AG08395 (cell line): Measurements from ENCODE around the gene MBD5.

Experiments
- DNase-seq: peaks from one replicate; pipeline ENCODE4 v3.0.0; 2012; ENCODE audit warnings: mixed read lengths, low spot score

The MBD5 gene

DNA sequence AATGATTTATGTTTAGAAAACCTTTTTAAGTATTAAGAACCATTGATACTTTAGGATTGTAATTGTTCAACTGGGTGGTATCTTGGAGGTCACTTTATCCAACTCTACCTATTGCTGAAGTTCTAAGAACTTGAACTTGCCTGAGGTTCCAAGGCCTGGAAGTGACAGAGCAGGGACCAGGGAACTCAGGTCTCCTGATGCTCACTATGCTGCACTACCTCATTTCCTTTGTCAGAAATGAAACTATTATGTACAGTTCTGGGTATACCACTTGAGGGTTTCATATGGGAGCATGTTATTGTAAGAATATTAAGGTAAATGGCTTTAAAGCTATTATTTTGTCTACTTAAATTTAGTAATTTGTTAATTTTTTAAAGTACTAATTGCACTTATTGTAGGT lies 3.0 kb downstream of the MBD5 start:
- DNase-seq, result no peak

DNA sequence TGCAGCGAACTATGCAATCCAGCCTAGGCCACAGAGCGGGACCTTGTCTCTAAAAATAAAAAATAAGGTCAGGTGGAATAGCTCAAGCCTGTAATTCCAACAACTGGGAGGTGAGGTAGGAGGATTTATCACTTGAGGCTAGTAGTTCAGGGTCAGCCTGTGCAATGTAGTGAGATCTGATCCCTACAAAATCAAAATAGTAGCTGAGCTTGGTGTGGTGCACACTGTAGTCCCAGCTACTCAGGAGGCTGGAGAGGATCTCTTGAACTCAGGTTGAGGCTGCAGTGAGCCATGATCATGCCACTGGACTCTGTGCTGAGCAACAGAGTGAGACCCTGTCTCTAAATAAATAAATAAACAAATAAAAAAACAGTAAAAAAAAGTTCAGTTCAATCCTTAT lies 5.7 kb downstream of the MBD5 start:
- DNase-seq, result no peak

DNA sequence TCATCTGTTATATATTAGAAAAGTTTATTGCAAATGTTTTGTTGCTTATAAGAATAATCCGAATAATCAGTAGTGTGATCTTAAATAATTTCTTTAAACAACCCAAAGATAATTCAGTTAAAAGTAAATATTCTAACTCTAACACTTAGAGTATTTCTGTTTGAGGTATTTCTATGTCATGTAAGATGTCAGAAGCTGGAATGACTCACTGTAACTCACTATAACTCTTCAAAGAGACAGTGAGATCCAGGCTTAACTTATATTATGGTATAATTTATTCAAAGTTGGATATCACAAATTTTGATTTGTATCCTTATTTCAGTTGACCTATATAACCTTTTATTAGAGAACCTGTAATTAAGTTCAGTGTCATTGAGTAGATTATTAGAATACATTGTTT lies 6.9 kb downstream of the MBD5 start:
- no peak for DNase-seq

DNA sequence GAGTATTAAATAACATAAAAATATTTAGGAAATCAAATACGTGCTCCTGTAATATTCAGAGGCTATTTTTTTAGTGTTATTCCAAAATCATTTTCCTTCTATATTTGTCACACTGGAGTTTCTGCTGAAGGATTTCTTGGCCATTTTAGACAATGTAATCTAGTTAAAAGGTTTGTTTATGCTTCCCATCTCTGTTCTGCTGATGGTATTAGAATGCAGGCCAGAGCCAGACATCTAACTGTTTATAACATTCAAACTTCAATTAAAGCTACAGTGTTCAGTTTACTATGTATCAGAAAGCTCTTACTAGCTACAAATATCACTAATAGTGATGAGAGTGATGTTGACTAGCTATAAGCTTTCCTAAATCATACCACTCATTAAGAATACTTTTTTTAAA lies 7.9 kb downstream of the MBD5 start:
- DNase-seq, result no peak

DNA sequence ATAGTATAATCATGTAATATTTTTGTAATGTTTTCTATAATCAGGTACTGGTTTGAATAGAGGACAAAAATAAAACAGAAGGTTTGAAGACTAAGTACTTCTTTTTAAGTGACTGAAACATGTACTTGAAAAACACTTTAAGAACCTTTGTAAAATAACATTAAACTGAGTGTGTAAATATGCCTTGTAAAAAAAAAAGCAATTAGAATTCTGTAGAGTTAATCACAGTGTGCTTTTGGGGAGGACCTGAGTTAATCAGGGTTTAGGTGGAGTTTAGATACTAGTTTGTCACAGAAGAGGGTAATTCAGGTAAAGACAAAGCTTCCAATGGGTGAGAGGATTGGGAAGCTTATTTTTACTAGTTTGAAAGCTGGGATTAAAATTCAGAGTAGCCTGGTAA lies 10.3 kb downstream of the MBD5 start:
- no peak for DNase-seq

DNA sequence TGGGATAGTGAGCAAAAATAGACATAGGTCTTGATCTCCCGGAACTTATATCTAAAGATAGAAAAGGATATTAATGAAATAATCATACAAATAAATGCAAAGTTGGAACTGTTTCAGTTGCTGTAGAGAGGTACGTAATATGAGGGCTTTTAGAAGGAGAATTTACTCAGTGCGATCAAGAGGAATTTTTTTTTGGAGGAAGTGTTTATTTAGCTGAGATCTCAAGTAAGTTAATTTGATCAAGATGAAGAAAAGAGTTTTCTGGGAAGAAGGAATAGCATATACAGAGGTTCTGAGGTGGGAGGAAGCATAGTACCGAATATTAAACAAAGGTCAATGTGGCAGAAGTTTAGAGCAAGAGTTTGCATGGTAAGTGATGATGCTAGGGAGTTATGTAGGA lies 11.3 kb downstream of the MBD5 start:
- no peak for DNase-seq

DNA sequence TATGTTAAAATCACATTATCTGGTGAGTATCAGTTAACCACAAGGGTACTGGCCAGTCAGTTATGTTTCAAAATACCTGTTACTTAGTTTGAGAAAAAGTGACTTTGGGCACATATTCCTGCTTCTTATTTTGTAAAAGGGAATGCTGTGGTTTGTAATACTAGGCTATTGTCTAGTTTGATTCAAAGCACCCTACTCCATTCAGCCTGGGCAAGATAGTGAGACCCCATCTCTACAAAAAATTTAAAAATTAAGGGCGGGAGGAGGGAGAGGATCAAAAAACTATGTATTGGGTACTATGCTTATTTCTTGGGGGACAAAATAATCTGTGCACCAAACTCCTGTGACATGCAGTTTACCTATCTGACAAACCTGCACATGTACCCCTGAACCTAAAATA lies 18.9 kb downstream of the MBD5 start:
- no peak for DNase-seq

DNA sequence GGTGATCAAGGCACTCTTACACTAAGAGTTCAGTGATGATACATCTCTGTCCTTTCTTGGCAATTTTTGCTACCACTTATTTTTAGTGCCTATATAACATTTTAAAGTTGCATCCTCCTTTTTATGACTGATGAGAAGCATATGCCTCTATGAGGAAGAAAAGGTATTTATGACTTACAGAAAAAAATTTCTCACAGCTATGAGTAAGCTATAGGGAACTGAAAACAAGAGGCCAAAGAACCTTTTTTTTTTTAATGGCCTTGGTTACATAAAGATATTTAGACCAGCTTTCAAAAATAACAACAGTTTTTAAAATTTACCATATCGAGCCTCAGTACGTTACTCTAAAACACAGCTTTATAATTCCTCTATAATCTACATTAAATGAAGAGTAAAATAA lies 21.3 kb downstream of the MBD5 start:
- no peak for DNase-seq

DNA sequence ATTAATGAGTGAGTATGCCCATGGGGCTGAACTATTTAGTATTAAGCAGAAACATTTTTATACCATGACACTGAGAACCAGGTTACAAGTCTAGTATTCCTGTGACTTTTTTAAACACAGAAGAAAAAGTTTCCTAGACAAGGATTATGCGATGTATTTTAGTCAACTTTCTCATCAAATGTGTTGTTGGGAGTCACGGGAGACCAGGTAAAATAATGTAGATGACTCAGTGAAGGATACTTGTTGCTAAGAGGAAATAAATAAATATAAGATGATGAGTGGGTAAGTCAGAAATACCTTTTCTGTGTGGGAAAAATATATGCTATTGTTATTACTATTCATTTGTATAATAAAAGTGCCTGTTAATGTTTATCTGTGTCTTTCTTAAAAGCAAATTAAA lies 23.4 kb downstream of the MBD5 start:
- no peak for DNase-seq

DNA sequence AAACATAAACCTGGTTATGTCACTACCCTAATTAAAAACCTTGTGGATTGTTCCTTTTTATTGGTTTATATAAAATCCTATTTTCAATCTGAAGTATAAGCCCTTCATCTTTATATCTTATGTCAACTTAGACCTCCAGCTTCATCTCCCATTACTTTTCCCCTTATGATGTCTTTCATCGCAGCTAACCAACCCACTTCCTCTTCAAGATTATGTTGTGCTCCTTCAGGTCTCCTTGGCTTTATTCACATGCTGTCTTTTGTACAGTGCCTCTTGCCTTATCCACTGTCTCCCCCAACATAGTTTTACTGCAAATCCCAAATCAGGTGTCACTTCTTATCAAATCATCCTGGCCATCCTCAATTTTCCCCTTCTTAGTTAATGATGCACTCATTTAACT lies 25.9 kb downstream of the MBD5 start:
- no peak for DNase-seq

DNA sequence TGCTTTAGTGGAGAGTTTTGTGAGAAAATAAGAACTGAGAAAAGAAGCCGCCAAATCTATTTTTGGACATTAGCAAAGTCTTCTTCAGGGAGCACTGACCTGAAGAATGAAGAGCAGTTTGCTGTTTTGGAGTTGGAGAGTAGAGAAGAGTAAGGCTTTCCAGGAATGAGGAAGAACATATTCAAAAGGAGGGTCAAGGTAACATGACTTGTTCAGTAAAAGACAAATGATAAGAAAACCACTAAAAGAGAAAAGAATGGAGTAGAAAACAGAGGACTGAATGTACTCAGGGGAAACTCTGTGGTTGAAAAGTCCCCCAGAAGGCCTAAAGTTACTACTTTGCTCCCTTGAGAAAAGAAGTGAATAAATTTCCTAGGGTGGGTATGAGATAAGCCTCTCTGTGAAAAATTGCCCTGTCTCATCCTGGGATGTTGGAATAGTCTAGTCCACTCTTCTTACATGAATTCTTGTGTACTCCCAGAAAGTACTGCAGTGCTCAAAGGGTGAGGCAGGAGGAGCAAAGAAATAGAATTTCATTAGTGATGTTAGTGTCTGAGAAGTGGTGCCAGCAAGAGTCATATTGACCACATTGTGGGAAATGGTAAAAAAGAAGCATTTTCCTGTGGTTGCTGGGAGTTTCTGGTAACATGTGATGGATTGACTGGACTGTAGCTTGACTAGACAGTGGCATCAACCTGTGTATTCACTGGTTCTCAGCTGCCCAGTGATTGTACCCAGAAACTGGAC lies 27.8 kb downstream of the MBD5 start:
- DNase-seq, result peak; percentile 11

DNA sequence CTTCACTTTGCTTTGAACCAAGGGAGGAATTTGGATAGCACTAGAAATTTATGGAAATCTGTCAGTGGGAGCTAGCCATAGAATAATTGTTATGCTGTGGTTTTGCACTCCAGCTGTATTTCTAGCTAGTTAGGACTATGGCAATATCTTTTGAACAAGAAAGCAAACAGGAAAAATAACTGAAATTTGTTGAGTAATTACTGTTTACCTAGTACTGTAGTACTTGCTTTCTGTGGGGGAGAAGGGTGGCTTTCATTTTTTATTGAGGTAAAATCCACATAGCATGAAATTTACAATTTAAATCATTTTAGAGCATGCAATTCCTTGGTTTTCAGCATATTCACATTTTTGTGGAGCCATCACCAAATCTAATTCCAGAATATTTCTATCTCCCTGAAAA lies 28.4 kb downstream of the MBD5 start:
- DNase-seq, result no peak

DNA sequence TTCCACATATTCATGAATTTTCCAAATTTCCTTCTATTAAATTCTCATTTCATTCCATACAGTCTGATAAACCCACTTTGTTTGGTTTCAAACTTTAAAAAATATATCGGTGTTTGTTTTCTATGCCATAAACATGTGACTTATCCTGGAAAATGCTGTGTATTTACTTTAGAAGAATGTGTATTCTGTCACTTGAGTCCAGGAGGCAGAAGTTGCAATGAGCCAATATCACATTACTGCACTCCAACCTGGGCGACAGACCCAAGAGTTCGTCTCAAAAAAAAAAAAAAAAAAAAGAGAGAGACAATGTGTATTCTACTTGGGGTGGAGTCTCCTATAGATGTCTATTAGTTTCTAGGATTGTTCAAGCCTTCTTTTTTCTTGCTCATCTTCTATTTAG lies 31.8 kb downstream of the MBD5 start:
- DNase-seq, result no peak

DNA sequence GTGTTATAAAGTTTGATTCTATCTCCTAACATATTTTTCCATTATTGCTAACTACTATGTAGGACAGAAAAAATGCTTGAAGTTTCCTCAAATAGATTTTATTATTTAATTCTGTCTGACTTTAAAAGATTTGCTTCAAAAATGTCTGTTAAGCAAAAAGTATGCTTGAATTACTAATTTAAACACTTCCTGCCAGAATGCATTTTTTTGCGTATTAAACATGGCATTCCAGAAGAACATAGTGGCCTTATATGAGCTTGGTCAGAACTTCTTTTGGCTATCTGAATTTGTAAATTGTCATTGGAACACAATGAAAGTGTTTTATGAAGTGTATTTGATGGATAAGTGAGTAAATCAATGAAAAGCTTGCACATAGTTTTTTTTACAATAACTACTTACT lies 37.8 kb downstream of the MBD5 start:
- DNase-seq, result no peak

DNA sequence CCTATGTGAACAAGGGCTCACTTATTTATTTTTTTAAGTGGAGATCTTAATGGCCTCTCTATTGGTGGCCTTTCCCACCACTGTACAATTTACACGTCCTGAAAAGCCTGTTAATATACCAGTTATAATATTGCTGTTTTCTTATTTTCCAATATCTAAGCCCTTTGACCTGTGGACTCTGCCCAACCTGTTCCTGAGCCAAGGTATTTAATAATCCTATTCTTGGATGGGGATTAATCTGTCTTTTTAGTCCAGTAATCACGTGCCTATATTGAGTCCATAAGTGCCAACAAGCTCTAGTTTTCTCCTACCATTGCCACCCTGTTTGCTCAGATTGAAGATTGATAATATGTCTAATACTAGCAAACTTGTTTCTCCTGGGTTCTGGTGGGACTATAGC lies 42.7 kb downstream of the MBD5 start:
- no peak for DNase-seq

DNA sequence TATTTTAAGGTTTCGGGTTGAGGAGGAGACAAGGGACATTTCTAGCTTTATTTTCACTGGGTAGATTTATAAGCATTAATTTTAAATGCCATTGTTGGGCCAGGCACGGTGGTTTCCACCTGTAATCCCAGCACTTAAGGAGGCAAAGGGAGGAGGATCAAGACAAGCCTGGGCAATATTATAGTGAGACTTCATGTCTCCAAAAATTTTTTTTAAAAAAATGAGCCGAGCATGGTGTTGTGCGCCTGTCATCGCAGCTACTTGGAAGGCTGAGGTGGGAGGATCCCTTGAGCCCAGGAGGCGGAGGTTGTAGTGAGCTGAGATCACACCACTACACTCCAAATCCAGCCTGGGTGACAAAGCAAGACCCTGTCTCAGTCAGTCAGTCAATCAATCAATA lies 45.0 kb downstream of the MBD5 start:
- DNase-seq, result no peak

DNA sequence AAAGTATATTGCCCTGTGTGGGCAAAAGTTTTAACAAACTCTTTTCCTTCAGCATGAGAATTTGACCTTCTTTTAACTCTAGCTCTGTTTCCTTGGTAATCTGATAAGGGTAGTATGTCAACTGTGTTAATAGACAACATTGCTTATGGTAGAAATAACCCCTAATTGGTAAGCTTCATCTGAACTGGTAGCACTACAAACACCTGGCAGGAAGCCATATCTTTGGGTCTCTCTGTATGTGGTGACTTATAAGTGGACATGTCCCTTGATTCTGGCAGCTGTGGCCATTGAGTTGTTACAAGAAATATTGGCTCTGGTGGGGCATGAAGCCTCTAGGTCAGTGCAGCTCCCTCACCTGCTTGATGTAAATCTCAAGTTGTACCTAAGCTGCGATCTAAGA lies 46.9 kb downstream of the MBD5 start:
- no peak for DNase-seq

DNA sequence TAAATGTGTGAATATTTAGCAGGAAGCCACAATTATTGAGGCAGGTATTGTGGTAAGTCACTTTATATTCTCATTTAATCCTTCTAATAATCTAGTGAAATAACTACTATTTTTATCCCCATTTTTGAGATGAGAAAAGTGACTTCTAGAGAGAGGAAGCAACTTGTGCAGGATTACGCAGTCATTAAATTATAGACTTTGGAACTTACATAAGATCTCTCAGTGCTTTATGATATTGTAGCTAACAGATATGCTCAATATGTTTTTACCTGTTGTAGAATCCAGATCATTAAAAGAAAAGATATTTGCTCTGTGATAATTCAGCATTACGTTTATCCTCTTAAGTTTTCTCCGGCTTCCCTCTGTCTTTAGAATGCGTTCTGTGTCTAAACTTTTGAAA lies 50.5 kb downstream of the MBD5 start:
- no peak for DNase-seq

DNA sequence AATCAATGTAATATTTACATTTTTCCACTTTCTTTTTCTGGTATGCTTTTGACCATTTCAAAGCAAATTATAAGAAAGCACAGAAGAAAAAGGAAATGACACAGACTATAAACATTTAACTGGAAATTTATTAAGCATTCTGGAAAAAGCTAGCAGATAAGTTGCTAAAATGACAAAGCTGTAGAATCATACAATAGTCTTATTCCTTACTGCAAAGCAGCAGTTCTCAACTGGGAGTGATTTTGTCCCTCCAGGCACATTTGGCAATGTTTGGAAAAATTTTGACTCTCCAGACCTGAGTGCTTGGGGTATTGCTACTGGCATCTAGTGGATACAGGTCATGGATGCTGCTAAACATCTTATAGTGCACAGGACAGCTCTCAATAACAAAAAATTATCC lies 75.1 kb downstream of the MBD5 start:
- peak; percentile 4 for DNase-seq

DNA sequence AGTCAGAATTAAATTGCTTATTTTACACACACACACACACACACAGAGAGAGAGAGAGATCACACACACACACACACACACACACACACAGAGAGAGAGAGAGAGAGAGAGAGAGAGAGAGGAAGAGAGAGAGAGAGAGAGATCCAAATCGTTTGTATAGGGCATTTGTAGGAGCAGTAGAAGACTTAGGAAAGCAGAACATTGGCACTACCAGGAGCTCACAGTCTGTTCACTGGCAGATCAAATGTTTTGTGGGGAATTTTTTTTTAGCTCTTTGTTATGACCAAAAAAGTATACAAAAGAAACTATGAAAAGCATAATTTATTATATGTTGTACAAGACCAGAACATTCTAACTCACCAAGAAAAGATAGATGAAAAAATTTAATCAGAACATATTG lies 81.8 kb downstream of the MBD5 start:
- no peak for DNase-seq

DNA sequence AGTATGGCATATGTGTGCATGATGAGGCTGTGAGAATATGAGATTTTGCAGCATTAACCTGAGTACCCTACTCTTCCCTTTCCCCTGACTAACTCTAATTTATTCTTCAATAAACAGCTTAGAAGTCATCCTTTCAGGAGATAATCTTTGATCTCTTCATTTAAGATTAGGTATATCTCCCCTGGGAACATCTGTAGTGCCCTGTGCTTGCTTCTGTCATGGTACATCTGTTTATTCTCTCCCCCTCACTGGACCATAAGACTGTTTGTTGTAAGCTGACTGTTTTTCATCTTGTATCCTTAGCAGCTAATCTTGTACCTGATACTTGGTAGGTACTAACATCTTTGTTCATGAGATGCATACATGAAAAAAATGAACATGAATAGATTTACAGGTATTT lies 83.1 kb downstream of the MBD5 start:
- DNase-seq, result no peak

DNA sequence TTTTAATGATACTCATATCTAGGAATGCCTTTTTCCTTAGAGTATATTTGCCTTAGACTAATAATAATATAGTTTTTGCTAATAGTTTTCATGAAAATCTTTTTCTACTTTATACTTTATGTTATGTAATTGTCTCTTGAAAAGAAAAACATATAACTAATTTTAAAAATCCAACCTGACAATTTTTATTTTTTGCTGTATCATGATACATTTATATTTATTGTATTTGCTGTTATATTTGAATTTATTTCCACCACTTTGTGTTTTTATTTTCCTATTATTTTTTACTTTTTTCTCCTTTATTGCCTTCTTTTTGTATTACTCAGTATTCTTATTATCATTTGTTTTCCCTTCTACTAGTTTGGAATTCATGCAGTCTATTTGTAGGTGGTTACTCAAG lies 85.4 kb downstream of the MBD5 start:
- no peak for DNase-seq

DNA sequence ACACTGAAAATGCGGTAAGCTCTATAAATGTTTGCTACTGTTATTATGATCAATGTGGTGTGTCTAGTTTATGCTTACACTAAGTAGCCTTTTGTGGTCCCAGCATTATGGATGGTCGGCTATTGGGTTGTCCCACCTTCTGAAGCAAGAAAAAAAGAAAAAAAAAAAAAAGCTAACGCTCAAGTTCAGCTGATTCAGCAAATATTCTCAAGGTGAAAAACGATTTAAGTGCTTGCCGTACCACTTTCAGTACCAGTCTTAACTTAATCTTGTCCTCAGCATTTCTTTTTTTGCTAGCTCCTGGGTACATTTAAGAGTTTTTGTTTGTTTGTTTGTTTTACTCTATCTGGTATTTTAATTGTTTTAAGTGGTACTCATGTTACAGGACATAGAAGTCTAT lies 87.5 kb downstream of the MBD5 start:
- DNase-seq, result no peak

DNA sequence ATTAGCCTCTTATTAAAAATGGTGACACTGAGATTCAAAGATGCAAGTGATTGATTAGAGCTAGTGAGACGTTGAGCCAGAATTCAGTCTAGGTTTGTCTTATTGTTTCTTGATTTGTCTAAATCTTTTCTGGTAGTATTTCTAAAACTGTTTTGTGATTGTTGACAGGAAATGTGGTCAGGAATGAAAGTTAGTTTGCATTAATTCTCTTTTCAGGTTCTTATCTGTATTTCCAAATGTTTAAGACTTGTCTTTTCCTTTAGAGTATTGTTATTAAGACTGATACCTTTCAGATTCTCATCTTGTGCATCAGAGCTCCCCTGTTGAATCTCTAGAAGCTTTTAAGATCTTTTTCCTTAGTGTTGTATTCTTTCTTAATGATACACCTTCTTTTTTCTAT lies 89.3 kb downstream of the MBD5 start:
- no peak for DNase-seq

DNA sequence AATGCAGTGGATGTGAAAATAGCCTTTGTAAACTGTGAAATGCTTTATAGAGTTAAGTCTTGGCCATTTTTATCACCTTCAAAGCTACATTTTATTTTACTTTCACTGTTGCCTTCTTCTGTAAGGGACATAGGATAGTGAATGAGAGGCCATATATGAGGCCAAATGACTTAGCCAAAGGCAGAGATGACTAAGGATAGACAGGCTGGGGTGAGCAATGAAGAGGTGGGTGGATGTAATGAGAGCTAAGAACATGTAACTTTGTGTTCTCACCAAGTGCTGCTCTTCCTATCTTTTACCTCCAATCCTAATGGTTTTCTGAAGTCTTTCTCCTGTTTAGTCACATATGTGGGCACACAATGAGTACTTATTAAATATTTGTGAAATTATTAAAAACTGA lies 101.9 kb downstream of the MBD5 start:
- peak; percentile 5 for DNase-seq
